HepG2 (cell line): ENCODE measurements around the gene KLF6. TPM values are rescaled to one million over a fixed set of nuclear protein-coding genes. Genes with fewer than 3 reads are reported as not detected.

Source experiments
- DMTF1 ChIP-seq: sonication (generic); formaldehyde crosslinking; IDR thresholded peaks from 2 replicates; pipeline ENCODE4 v1.4.0; 2020; ENCODE audit warnings: mild to moderate bottlenecking, missing genetic modification reagents
- GRHL1 ChIP-seq: sonication (generic); formaldehyde crosslinking; conservative IDR thresholded peaks from 2 replicates; pipeline ENCODE4 v1.8.0; 2022; ENCODE audit warnings: missing genetic modification reagents
- MED8 ChIP-seq: sonication (generic); formaldehyde crosslinking; IDR thresholded peaks from 2 replicates; pipeline ENCODE4 v1.8.1; 2023; ENCODE audit warnings: mild to moderate bottlenecking, missing genetic modification reagents; ENCODE audit not compliant: insufficient replicate concordance
- NFYC ChIP-seq: IDR thresholded peaks from 2 replicates; pipeline ENCODE4 v1.6.1; 2016; ENCODE audit warnings: missing genetic modification reagents, missing compliant biosample characterization
- SAP130 ChIP-seq: IDR thresholded peaks from 2 replicates; pipeline ENCODE4 v1.6.1; 2016; ENCODE audit warnings: low read depth
- ZNF121 ChIP-seq: sonication (generic); formaldehyde crosslinking; IDR thresholded peaks from 2 replicates; pipeline ENCODE4 v1.5.0; 2020; ENCODE audit warnings: mild to moderate bottlenecking, missing genetic modification reagents
- ZNF17 ChIP-seq: sonication (generic); formaldehyde crosslinking; IDR thresholded peaks from 2 replicates; pipeline ENCODE4 v1.5.0; 2020; ENCODE audit warnings: mild to moderate bottlenecking, missing genetic modification reagents
- ZNF18 ChIP-seq: sonication (generic); formaldehyde crosslinking; IDR thresholded peaks from 2 replicates; pipeline ENCODE4 v1.8.0; 2022; ENCODE audit warnings: mild to moderate bottlenecking, missing genetic modification reagents; ENCODE audit not compliant: insufficient replicate concordance
- ZNF30 ChIP-seq: sonication (generic); formaldehyde crosslinking; IDR thresholded peaks from 2 replicates; pipeline ENCODE4 v1.5.0; 2020; ENCODE audit warnings: mild to moderate bottlenecking, missing genetic modification reagents
- ZNF33A ChIP-seq: sonication (generic); formaldehyde crosslinking; IDR thresholded peaks from 2 replicates; pipeline ENCODE4 v1.5.1; 2020; ENCODE audit warnings: missing genetic modification reagents, mild to moderate bottlenecking, moderate library complexity, borderline replicate concordance
- ZNF501 ChIP-seq: sonication (generic); formaldehyde crosslinking; IDR thresholded peaks from 2 replicates; pipeline ENCODE4 v1.5.1; 2020; ENCODE audit warnings: mild to moderate bottlenecking, moderate library complexity, missing genetic modification reagents
- ZNF557 ChIP-seq: sonication (generic); formaldehyde crosslinking; IDR thresholded peaks from 2 replicates; pipeline ENCODE4 v1.4.0; 2020; ENCODE audit warnings: missing genetic modification reagents
- ZNF644 ChIP-seq: IDR thresholded peaks from 2 replicates; pipeline ENCODE4 v1.6.1; 2016; ENCODE audit warnings: low read depth
- ZZZ3 ChIP-seq: sonication (generic); formaldehyde crosslinking; IDR thresholded peaks from 2 replicates; pipeline ENCODE4 v1.4.0; 2020; ENCODE audit warnings: missing genetic modification reagents, mild to moderate bottlenecking, borderline replicate concordance
- polyA plus RNA-seq, 8 experiments: library from polyadenylated mRNA; depleted of rRNA in 3 of 8; stranded (reverse) in 7 of 8; unstranded in 1 of 8; fragments of >200 nt; fragmentation: Illumina TruSeq in 4 of 8; extraction: Trizol in 4 of 8; gene quantifications; 2 replicates each; pipeline versions ENCODE4 v1.2.1 to v1.2.3, GENCODE V29; 2011 to 2016; ENCODE audit warnings: low read depth in 4 of 8, missing spikeins in 1 of 8, mixed read lengths in 1 of 8; ENCODE audit not compliant: insufficient read depth in 1 of 8
- total RNA-seq, 5 experiments: library from RNA; depleted of rRNA; stranded (reverse); fragments of >200 nt; fragmentation: Illumina TruSeq; extraction: Trizol; gene quantifications; 2 replicates each; pipeline ENCODE4 v1.2.3, GENCODE V29; 2016; ENCODE audit warnings: low read depth in 1 of 5
- TF ChIP-seq, protein P1 (sequence below): sonication (generic); formaldehyde crosslinking; IDR thresholded peaks from 2 replicates; pipeline ENCODE4 v1.5.1; 2020; ENCODE audit warnings: mild to moderate bottlenecking, missing genetic modification reagents, moderate library complexity
- TF ChIP-seq, protein P2 (sequence below): sonication (generic); formaldehyde crosslinking; IDR thresholded peaks from 2 replicates; pipeline ENCODE4 v1.4.0; 2020; ENCODE audit warnings: mild to moderate bottlenecking, missing genetic modification reagents
- TF ChIP-seq, protein P3 (sequence below): sonication (generic); formaldehyde crosslinking; IDR thresholded peaks from 2 replicates; pipeline ENCODE4 v1.5.1; 2020; ENCODE audit warnings: mild to moderate bottlenecking, missing genetic modification reagents, borderline replicate concordance

KLF6 gene
- total and polyA plus RNA-seq, 2 of the 13 experiments (the other 11 are each of a cell fraction or from before 2014, with no cell fraction given) = 27.0 to 71.9 TPM

GRCh38 chr10:3740157-3740871, 44.7 kb downstream of the KLF6 start (continued):
- TF ChIP-seq, protein P1, sequence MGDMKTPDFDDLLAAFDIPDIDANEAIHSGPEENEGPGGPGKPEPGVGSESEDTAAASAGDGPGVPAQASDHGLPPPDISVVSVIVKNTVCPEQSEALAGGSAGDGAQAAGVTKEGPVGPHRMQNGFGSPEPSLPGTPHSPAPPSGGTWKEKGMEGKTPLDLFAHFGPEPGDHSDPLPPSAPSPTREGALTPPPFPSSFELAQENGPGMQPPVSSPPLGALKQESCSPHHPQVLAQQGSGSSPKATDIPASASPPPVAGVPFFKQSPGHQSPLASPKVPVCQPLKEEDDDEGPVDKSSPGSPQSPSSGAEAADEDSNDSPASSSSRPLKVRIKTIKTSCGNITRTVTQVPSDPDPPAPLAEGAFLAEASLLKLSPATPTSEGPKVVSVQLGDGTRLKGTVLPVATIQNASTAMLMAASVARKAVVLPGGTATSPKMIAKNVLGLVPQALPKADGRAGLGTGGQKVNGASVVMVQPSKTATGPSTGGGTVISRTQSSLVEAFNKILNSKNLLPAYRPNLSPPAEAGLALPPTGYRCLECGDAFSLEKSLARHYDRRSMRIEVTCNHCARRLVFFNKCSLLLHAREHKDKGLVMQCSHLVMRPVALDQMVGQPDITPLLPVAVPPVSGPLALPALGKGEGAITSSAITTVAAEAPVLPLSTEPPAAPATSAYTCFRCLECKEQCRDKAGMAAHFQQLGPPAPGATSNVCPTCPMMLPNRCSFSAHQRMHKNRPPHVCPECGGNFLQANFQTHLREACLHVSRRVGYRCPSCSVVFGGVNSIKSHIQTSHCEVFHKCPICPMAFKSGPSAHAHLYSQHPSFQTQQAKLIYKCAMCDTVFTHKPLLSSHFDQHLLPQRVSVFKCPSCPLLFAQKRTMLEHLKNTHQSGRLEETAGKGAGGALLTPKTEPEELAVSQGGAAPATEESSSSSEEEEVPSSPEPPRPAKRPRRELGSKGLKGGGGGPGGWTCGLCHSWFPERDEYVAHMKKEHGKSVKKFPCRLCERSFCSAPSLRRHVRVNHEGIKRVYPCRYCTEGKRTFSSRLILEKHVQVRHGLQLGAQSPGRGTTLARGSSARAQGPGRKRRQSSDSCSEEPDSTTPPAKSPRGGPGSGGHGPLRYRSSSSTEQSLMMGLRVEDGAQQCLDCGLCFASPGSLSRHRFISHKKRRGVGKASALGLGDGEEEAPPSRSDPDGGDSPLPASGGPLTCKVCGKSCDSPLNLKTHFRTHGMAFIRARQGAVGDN (CRISPR knock-in tag) = no peak
- no peak for TF ChIP-seq ZNF17
- no peak for TF ChIP-seq NFYC
- TF ChIP-seq ZNF501 = no peak
- TF ChIP-seq MED8 = no peak
- TF ChIP-seq ZNF121 = no peak
- TF ChIP-seq ZNF644 (CRISPR knock-in tag) = peak; percentile 64; the same call in 1 of the 2 replicates
- TF ChIP-seq SAP130 = peak; percentile 82
- no peak for TF ChIP-seq DMTF1
- TF ChIP-seq, protein P2, sequence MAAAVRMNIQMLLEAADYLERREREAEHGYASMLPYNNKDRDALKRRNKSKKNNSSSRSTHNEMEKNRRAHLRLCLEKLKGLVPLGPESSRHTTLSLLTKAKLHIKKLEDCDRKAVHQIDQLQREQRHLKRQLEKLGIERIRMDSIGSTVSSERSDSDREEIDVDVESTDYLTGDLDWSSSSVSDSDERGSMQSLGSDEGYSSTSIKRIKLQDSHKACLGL (CRISPR knock-in tag) = no peak
- TF ChIP-seq ZNF33A (CRISPR knock-in tag) = no peak
- no peak for TF ChIP-seq GRHL1 (CRISPR knock-in tag)
- TF ChIP-seq ZNF18 (CRISPR knock-in tag) = no peak
- TF ChIP-seq, protein P3, sequence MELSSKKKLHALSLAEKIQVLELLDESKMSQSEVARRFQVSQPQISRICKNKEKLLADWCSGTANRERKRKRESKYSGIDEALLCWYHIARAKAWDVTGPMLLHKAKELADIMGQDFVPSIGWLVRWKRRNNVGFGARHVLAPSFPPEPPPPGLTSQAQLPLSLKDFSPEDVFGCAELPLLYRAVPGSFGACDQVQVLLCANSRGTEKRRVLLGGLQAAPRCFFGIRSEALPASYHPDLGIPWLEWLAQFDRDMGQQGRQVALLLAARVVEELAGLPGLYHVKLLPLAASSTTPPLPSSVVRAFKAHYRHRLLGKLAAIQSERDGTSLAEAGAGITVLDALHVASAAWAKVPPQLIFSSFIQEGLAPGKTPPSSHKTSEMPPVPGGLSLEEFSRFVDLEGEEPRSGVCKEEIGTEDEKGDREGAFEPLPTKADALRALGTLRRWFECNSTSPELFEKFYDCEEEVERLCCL = no peak
- no peak for TF ChIP-seq ZNF557 (CRISPR knock-in tag)
- TF ChIP-seq ZZZ3 = no peak
- no peak for TF ChIP-seq ZNF30 (CRISPR knock-in tag)
